Keratinocyte (primary cell): ENCODE measurements around the gene NIN. TPM values are rescaled to one million over a fixed set of nuclear protein-coding genes. Genes with fewer than 3 reads are reported as not detected.

Experiments
- DNase-seq: peaks from one replicate; pipeline ENCODE4 v3.0.0-alpha.2; 2011; ENCODE audit warnings: low read depth, missing footprints, low spot score
- FAIRE-seq: peaks from 2 replicates; lab custom pipeline; 2011; peaks lifted over from hg19 to GRCh38; lab: Jason Lieb, UNC
- H2AFZ ChIP-seq: 2 replicates; pipeline ENCODE4 v1.6.0; 2012; ENCODE audit warnings: low read length, control low read depth, inconsistent platforms; ENCODE audit not compliant: control insufficient read depth
- H3K27ac ChIP-seq: 2 replicates; pipeline ENCODE4 v1.5.1; 2011; ENCODE audit warnings: low read length; ENCODE audit not compliant: control insufficient read depth, insufficient read depth
- H3K27me3 ChIP-seq: 3 replicates; pipeline ENCODE4 v1.6.0; 2011; ENCODE audit warnings: low read length; ENCODE audit not compliant: control insufficient read depth, insufficient read depth; ENCODE audit errors: extremely low read depth
- H3K36me3 ChIP-seq, 2 experiments: 2 replicates in 1 of 2; 3 replicates in 1 of 2; pipeline ENCODE4 v1.5.1; 2011; ENCODE audit warnings: low read length in 2 of 2, mild to moderate bottlenecking in 1 of 2; ENCODE audit not compliant: control insufficient read depth in 2 of 2, insufficient read depth in 2 of 2; ENCODE audit errors: extremely low read depth in 1 of 2
- H3K4me1 ChIP-seq: 3 replicates; pipeline ENCODE4 v1.5.1; 2011; ENCODE audit warnings: low read length; ENCODE audit not compliant: control insufficient read depth, insufficient read depth; ENCODE audit errors: extremely low read depth
- H3K4me2 ChIP-seq: 3 replicates; pipeline ENCODE4 v1.6.0; 2011; ENCODE audit warnings: low read depth, low read length; ENCODE audit not compliant: control insufficient read depth, insufficient read depth; ENCODE audit errors: extremely low read depth
- H3K4me3 ChIP-seq, 3 experiments: fragments of 200-600 bp in 1 of 3; sonication (generic) in 1 of 3; 2 replicates in 2 of 3; 3 replicates in 1 of 3; pipeline ENCODE4 v1.5.1; 2011 to 2016; ENCODE audit warnings: low read length in 3 of 3, mild to moderate bottlenecking in 3 of 3, control low read depth in 2 of 3, inconsistent platforms in 1 of 3, low read depth in 1 of 3, mixed read lengths in 1 of 3, mixed run types in 1 of 3, moderate library complexity in 1 of 3; ENCODE audit not compliant: control insufficient read depth in 2 of 3, insufficient read depth in 2 of 3; ENCODE audit errors: extremely low read depth in 1 of 3
- H3K79me2 ChIP-seq: 2 replicates; pipeline ENCODE4 v1.6.0; 2012; ENCODE audit warnings: low read length; ENCODE audit not compliant: control insufficient read depth, insufficient read depth
- H3K9ac ChIP-seq: 3 replicates; pipeline ENCODE4 v1.6.0; 2011; ENCODE audit warnings: low read length; ENCODE audit not compliant: control insufficient read depth, insufficient read depth; ENCODE audit errors: extremely low read depth
- H3K9me1 ChIP-seq: 3 replicates; pipeline ENCODE4 v1.6.0; 2011; ENCODE audit warnings: low read length; ENCODE audit not compliant: control insufficient read depth, insufficient read depth; ENCODE audit errors: extremely low read depth
- H3K9me3 ChIP-seq: 2 replicates; pipeline ENCODE4 v1.5.1; 2012; ENCODE audit warnings: low read depth, low read length; ENCODE audit not compliant: control insufficient read depth
- H4K20me1 ChIP-seq: 3 replicates; pipeline ENCODE4 v1.6.0; 2011; ENCODE audit warnings: low read length; ENCODE audit not compliant: control insufficient read depth, insufficient read depth; ENCODE audit errors: extremely low read depth
- EZH2 ChIP-seq: IDR thresholded peaks from one replicate; pipeline ENCODE4 v1.6.1; 2012; ENCODE audit warnings: inconsistent platforms, mild to moderate bottlenecking, low read length, moderate library complexity
- dilution Hi-C: fragments of 300-500 bp; cut with MboI; formaldehyde crosslinking; loops from one replicate; pipeline ENCODE4 v1.7.0; 2020; ENCODE audit warnings: low sequenced_read_pairs; ENCODE audit not compliant: extremely low pct_ligation_motif_present
- polyA plus RNA-seq, 5 experiments: library from polyadenylated mRNA; depleted of rRNA in 3 of 5; stranded (reverse) in 3 of 5; stranded (forward) in 1 of 5; unstranded in 1 of 5; fragments of >200 nt; gene quantifications; 1 replicate in 1 of 5; 2 replicates in 3 of 5; 3 replicates in 1 of 5; pipeline versions ENCODE4 v1.2.1 to v1.2.3, GENCODE V29; 2011 to 2012; ENCODE audit warnings: missing spikeins in 2 of 5, low read depth in 1 of 5, low replicate concordance in 1 of 5
- TF ChIP-seq, protein P1 (sequence below), 3 experiments: IDR thresholded peaks in 1 of 3; conservative IDR thresholded peaks in 1 of 3; optimal IDR thresholded peaks in 1 of 3; 2 replicates in 2 of 3; 3 replicates in 1 of 3; pipeline versions ENCODE3 to v1.5.1; 2011; ENCODE audit warnings: low read length in 3 of 3, mild to moderate bottlenecking in 3 of 3, moderate library complexity in 2 of 3, control low read depth in 1 of 3, inconsistent platforms in 1 of 3; ENCODE audit not compliant: insufficient read depth in 2 of 3; ENCODE audit errors: extremely low read depth in 1 of 3

Gene NIN
- polyA plus RNA-seq, 1 donor (not counting 4 experiments of a cell fraction or from before 2014, with no cell fraction given), result 15.2 TPM

DNA sequence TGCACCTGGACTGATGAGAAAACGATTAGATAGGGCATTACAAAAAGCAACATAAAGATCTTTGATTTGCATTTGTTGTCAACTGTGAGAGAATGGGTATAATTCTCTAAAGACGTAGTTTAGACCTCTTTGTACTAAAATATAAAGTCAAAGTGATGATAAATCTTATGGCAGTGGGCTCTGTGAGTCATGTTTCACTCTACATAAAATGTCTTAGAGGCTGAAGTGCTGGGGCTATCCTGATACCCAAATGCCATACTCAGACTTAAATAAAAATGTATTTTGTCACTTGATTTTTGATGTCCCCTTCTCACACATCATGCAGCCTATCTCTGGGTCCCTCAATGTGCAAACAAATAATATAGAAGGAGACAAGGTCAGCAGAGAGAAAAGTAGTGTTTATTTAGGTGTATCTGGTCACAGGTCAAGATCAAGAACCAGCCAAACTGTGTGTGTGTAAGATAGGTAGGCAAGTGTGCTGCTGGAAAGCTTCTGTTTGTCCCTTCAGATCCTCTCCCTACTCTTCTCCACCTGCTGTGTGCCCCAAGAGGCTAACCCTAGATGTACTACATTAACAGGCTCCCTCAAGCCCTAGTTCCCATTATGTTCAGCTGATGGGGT, 7.0 kb upstream of the NIN start:
- FAIRE-seq (no peak), DNase-seq (no peak)
- TF ChIP-seq, protein P1, sequence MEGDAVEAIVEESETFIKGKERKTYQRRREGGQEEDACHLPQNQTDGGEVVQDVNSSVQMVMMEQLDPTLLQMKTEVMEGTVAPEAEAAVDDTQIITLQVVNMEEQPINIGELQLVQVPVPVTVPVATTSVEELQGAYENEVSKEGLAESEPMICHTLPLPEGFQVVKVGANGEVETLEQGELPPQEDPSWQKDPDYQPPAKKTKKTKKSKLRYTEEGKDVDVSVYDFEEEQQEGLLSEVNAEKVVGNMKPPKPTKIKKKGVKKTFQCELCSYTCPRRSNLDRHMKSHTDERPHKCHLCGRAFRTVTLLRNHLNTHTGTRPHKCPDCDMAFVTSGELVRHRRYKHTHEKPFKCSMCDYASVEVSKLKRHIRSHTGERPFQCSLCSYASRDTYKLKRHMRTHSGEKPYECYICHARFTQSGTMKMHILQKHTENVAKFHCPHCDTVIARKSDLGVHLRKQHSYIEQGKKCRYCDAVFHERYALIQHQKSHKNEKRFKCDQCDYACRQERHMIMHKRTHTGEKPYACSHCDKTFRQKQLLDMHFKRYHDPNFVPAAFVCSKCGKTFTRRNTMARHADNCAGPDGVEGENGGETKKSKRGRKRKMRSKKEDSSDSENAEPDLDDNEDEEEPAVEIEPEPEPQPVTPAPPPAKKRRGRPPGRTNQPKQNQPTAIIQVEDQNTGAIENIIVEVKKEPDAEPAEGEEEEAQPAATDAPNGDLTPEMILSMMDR (optimal IDR thresholded peaks at IDR 0.05 in 1 of 3, IDR thresholded peaks at IDR 0.05 in 1 of 3, conservative IDR thresholded peaks at IDR 0.05 in 1 of 3; ENCODE audit: extremely low read depth in 1 of 3, insufficient read depth in 2 of 3, low read length in 3 of 3), result no peak
- TF ChIP-seq EZH2, result no peak
- no peaks in the 10 kb centered on the region for H3K9me1 ChIP-seq
- H2AFZ ChIP-seq, result no peak overlapping the region
- H3K4me2 ChIP-seq, result no peak overlapping the region
- no peaks in the 10 kb centered on the region for H3K9me3 ChIP-seq
- dilution Hi-C loops, result no loop called here
- no peaks in the 10 kb centered on the region for H3K4me1 ChIP-seq
- H4K20me1 ChIP-seq, result no peaks in the 10 kb centered on the region
- no peak overlapping the region for H3K9ac ChIP-seq
- no peaks in the 10 kb centered on the region for H3K36me3 ChIP-seq
- no peak overlapping the region for H3K27ac ChIP-seq
- H3K4me3 ChIP-seq, result no peak overlapping the region
- no peaks in the 10 kb centered on the region for H3K27me3 ChIP-seq
- H3K79me2 ChIP-seq, result no peaks in the 10 kb centered on the region

DNA sequence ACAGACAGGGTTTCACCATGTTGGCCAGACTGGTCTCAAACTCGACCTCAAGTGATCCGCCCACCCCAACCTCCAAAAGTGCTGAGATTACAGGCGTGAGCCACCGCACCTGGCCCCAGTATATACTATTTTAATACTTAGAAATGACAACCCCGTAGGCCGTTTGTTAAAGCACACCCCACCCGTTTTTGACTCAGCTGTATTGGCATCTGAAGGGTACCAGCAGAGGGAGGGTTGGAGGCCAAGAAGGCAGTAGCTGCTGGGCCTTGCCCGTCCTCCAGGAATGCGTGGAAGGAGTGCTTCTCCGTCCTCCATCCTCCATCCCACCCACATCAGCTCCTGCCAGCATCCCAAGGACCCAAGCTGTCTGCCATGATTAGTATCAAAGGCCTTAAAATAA, 6.3 kb upstream of the NIN start:
- Histone ChIP-seq H3K4me1 (no peaks in the 10 kb centered on the region), H3K4me3 (no peak overlapping the region), H2AFZ (no peak overlapping the region), H3K27me3 (no peaks in the 10 kb centered on the region), H3K9ac (no peak overlapping the region), H3K9me3 (no peaks in the 10 kb centered on the region), H3K79me2 (no peaks in the 10 kb centered on the region), H3K36me3 (no peaks in the 10 kb centered on the region), H4K20me1 (no peaks in the 10 kb centered on the region), H3K9me1 (no peaks in the 10 kb centered on the region), H3K4me2 (no peak overlapping the region), H3K27ac (no peak overlapping the region)
- no peak for DNase-seq
- dilution Hi-C loops, result no loop called here
- no peak for TF ChIP-seq EZH2
- no peak for FAIRE-seq

DNA sequence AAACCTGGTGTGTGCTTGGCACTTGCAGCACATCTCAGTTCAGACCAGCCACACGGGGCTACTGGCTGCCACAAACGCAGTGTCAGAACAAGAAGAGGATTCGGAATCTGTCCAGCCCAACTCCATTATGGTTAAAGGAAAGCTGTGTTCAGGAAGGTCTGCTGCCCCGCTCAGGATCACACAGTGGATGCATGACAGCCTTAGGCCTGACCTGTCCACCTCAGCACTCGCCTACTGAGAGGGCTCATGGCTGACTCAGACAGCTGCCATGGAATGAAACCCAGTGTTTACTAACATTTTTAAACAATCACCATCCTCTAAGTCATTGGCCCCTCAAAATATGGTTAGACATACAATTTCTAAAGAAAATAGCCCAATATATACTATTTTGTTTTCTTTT, 5.6 kb upstream of the NIN start:
- TF ChIP-seq, protein P1 (optimal IDR thresholded peaks at IDR 0.05 in 1 of 3, IDR thresholded peaks at IDR 0.05 in 1 of 3, conservative IDR thresholded peaks at IDR 0.05 in 1 of 3; ENCODE audit: extremely low read depth in 1 of 3, insufficient read depth in 2 of 3, low read length in 3 of 3), result no peak
- TF ChIP-seq EZH2, result no peak
- Histone ChIP-seq H3K4me2 (no peak overlapping the region), H4K20me1 (no peaks in the 10 kb centered on the region), H3K4me3 (no peak overlapping the region), H3K36me3 (no peaks in the 10 kb centered on the region), H3K4me1 (peaks cover 4% of the 10 kb centered on the region), H3K9me3 (no peaks in the 10 kb centered on the region), H3K27me3 (no peaks in the 10 kb centered on the region), H3K27ac (no peak overlapping the region), H3K9ac (no peak overlapping the region), H3K79me2 (no peaks in the 10 kb centered on the region), H2AFZ (no peak overlapping the region), H3K9me1 (no peaks in the 10 kb centered on the region)
- no peak for FAIRE-seq
- dilution Hi-C loops, result no loop called here
- DNase-seq, result no peak
